Putamen (tissue), 1 donor: ENCODE data around the gene LOXL1.

Experiments used
- DNase-seq: peaks from one replicate; pipeline ENCODE4 v3.0.0-alpha.2; 2016; ENCODE audit warnings: low spot score

The LOXL1 gene

GRCh38 chr15:73926219-73927002 is at the start of gene LOXL1:
Gene LOXL1, plus strand, starts transcription at chr15:73926462. Its CDS starts 322 bp downstream, at chr15:73926784.
- no peak for DNase-seq

GRCh38 chr15:73879426-73879825 is 46.8 kb upstream of the LOXL1 start:
- no peak for DNase-seq

- DNase-seq, result no peak
Observed at GRCh38 chr15:73881579-73882320, 44.5 kb upstream of the LOXL1 start.

GRCh38 chr15:73882761-73883419 is 43.4 kb upstream of the LOXL1 start:
- DNase-seq, result no peak

GRCh38 chr15:73884159-73884558 is 42.1 kb upstream of the LOXL1 start:
- DNase-seq, result no peak

- DNase-seq, result no peak
Observed at GRCh38 chr15:73885954-73886700, 40.1 kb upstream of the LOXL1 start.

- DNase-seq, result no peak
Observed at GRCh38 chr15:73886717-73887345, 39.4 kb upstream of the LOXL1 start.

- no peak for DNase-seq
Observed at GRCh38 chr15:73887481-73887880, 38.8 kb upstream of the LOXL1 start.

GRCh38 chr15:73888224-73889041 is 37.8 kb upstream of the LOXL1 start:
- no peak for DNase-seq

GRCh38 chr15:73889053-73889761 is 37.1 kb upstream of the LOXL1 start:
- no peak for DNase-seq

- no peak for DNase-seq
Observed at GRCh38 chr15:73889762-73890124, 36.5 kb upstream of the LOXL1 start.

- no peak for DNase-seq
Observed at GRCh38 chr15:73891328-73892315, 34.6 kb upstream of the LOXL1 start.

- DNase-seq, result no peak
Observed at GRCh38 chr15:73892446-73893226, 33.6 kb upstream of the LOXL1 start.

GRCh38 chr15:73894133-73894814 is 32.0 kb upstream of the LOXL1 start:
- DNase-seq, result no peak

- no peak for DNase-seq
Observed at GRCh38 chr15:73897441-73898261, 28.6 kb upstream of the LOXL1 start.
